Thymus (tissue), 11 donors: Measurements from ENCODE around the gene SYS1. TPM values are rescaled to one million over a fixed set of nuclear protein-coding genes. Genes with fewer than 3 reads are reported as not detected.
A peak's percentile ranks its signal among the peaks of the same experiment; 100 is the strongest.

Experiments
- DNase-seq, 9 donors: peaks; one replicate each; pipeline ENCODE4 v3.0.0-alpha.2; 2013; ENCODE audit warnings: low spot score in 9 of 9, low read depth in 6 of 9, missing footprints in 1 of 9
- H3K27ac ChIP-seq, 2 donors: one replicate each; pipeline ENCODE4 v1.5.1; 2013; ENCODE audit warnings: control low read depth in 1 of 2, low read depth in 1 of 2, low read length in 1 of 2, mild to moderate bottlenecking in 1 of 2, moderate library complexity in 1 of 2
- H3K27me3 ChIP-seq, 2 donors: one replicate each; pipeline ENCODE4 v1.5.1; 2013; ENCODE audit warnings: low read length in 1 of 2; ENCODE audit not compliant: control insufficient read depth in 2 of 2, insufficient read depth in 1 of 2
- H3K36me3 ChIP-seq, 2 donors: one replicate each; pipeline ENCODE4 v1.5.1; 2013; ENCODE audit warnings: low read length in 1 of 2, mild to moderate bottlenecking in 1 of 2, moderate library complexity in 1 of 2; ENCODE audit not compliant: control insufficient read depth in 2 of 2, insufficient read depth in 2 of 2
- H3K4me1 ChIP-seq, 2 donors: one replicate each; pipeline ENCODE4 v1.5.1; 2013; ENCODE audit warnings: low read length in 2 of 2; ENCODE audit not compliant: control insufficient read depth in 2 of 2, insufficient read depth in 2 of 2
- H3K4me3 ChIP-seq, 2 donors: one replicate each; pipeline ENCODE4 v1.5.1; 2013; ENCODE audit warnings: low read length in 2 of 2, control low read depth in 1 of 2, mild to moderate bottlenecking in 1 of 2
- H3K9me3 ChIP-seq, 2 donors: one replicate each; pipeline ENCODE4 v1.5.1; 2013; ENCODE audit warnings: low read length in 1 of 2, mild to moderate bottlenecking in 1 of 2; ENCODE audit not compliant: control insufficient read depth in 2 of 2, insufficient read depth in 1 of 2
- WGBS: extraction: QIAGEN DNeasy Blood & Tissue Kit; methylation state at CpG from one replicate; pipeline ENCODE4 v1.1.7; 2013; 5-methylcytosine and 5-hydroxymethylcytosine counted together
- polyA plus RNA-seq: library from polyadenylated mRNA; stranded (reverse); fragments of 200-250 nt; gene quantifications from one replicate; pipeline ENCODE4 v1.2.3, GENCODE V29; 2013
- total RNA-seq: library from RNA; stranded (reverse); fragments of 120-200 nt; gene quantifications from one replicate; pipeline ENCODE4 v1.2.4, GENCODE V29; 2013
- donor health status: healthy.

Gene SYS1
- total and polyA plus RNA-seq, 2 donors, result 15.2 to 19.7 TPM

DNA sequence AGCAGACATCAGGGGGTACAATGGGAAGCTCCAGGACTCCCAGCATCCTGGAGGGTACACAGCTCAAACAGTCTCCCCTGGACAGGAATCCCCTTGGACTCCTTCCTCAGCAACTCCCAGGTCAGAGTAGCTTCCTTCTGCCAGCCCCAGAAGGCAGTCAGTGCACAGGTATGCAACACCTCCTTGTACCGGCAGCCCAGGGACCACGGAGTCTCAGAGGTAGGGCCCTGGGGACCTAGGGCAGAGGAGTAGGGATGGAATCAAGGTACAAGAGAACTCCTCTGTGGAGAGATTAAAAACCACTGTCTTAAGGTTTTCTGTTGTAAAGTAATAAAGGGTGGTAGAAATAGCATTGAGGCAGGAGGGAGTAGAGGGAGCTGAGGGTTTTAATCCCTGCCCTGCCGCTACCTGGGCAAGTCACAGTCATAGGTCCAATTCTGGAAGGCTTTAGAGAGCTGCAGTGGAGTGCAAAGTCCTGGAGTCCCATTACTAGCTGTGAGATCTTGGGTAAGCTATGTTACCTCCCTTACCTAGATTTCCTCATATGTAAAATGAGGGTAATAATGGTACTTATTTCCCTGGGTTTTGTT, 7.7 kb downstream of the SYS1 start:
- no peak overlapping the region for H3K4me3 ChIP-seq
- H3K27ac ChIP-seq, result no peak overlapping the region
- peaks cover 0 to 2% of the 10 kb centered on the region in 2 donors for H3K27me3 ChIP-seq
- DNase-seq, result no peak
- WGBS, result 97% methylated on average over 3 of the region's 3 CpGs
- peaks cover 5 to 34% of the 10 kb centered on the region in 2 donors for H3K4me1 ChIP-seq
- H3K36me3 ChIP-seq, result peaks cover 18 to 23% of the 10 kb centered on the region in 2 donors
- no peaks in the 10 kb centered on the region for H3K9me3 ChIP-seq

DNA sequence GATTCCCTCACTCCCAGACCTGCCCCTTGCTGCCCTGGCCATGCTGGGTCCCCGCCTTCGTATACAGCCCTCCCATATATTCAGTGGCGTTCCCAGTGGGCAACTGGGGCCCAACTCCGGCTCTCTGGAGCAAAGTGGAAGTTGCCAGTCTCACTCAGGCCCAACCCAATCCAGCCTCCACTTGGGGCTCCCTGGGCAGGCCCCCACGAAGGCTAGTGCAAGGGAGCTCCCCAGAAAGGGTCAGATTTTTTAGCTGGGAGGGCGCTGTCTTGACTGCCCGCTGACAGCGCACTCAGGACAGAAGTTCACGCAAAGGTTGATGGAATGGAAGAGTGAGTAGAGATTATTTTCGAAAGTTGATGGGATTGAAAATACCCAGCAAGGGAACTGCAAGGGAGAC, 9.3 kb downstream of the SYS1 start:
- no peak for DNase-seq
- H3K4me1 ChIP-seq, result peaks cover 5 to 30% of the 10 kb centered on the region in 2 donors
- H3K27ac ChIP-seq, result no peak overlapping the region
- no peak overlapping the region for H3K4me3 ChIP-seq
- H3K27me3 ChIP-seq, result peaks cover 0 to 2% of the 10 kb centered on the region in 2 donors
- 98% methylated on average over 10 of the region's 10 CpGs for WGBS
- no peaks in the 10 kb centered on the region for H3K9me3 ChIP-seq
- H3K36me3 ChIP-seq, result peaks cover 5 to 10% of the 10 kb centered on the region in 2 donors

DNA sequence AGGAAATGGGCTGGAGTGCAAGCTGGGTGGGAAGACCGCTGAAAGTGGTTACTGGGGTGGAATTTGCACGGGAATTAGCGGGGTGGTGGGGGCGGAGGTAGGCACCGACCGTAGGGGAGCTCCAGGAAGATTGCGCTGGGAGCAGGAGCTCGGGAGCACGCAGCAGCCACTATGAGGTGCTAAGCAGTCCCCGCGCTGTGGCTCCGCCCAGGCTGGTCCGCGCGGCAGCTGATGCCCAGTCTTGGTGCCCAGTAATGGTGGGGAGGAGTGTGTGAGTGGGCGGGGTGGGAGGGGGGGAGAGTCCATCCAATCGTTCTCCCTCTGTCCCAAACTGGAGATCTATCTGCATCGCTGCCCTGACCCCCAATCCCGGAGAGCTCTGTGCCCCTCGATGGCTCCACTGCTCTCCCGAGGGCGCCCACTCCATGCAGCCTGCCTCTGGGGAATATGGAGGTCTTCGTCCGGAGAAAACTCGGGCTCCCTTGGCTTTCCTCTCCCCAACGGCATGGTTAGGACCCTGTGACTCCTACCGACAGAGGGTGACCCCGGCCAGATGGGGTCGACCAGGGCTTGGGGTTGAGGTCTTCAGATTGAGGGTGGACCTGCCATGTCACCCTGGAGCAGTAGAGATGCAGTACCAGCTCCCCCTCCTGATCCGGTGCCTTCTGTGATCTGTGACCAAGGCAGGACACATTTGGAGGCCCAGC, 9.8 kb downstream of the SYS1 start:
- Histone ChIP-seq H3K27me3 (peaks cover 0 to 2% of the 10 kb centered on the region in 2 donors), H3K4me3 (peak overlapping the region; percentile 47 to 49), H3K4me1 (peaks cover 5 to 25% of the 10 kb centered on the region in 2 donors), H3K27ac (peak overlapping the region; percentile 82 to 86), H3K9me3 (no peaks in the 10 kb centered on the region), H3K36me3 (peaks cover 0 to 8% of the 10 kb centered on the region in 2 donors)
- no peak for DNase-seq
- WGBS, result 53% methylated on average over 30 of the region's 30 CpGs

- peak; percentile 55 to 91 (median 78) for DNase-seq
- Histone ChIP-seq H3K27me3 (peaks cover 0 to 2% of the 10 kb centered on the region in 2 donors), H3K9me3 (no peaks in the 10 kb centered on the region), H3K27ac (peak overlapping the region; percentile 85 to 86), H3K4me3 (peak overlapping the region; percentile 47 to 49), H3K36me3 (peaks cover 0 to under 1% of the 10 kb centered on the region in 2 donors), H3K4me1 (peaks cover 5 to 19% of the 10 kb centered on the region in 2 donors)
- 4% methylated on average over 38 of the region's 38 CpGs for WGBS
Observed at GRCh38 chr20:45373353-45374100, 10.6 kb downstream of the SYS1 start.

DNA sequence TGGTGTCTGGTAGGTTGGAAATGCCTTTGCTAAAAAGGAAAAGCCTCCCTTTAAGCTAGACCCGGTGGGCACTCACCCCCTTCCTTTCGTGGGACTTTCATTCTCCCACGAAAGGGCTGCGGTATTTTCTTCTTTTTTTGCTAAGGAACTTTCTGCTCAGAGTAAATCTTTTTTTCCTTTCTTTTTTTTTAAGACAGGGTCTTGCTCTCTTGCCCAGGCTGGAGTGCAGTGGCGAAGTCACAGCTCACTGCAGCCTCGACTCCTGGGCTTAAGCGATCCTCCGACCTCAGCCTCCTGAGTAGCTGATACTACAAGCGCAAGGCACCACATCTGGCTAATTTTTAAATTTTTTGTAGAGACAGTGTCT, 11.1 kb downstream of the SYS1 start:
- H3K4me3 ChIP-seq, result peak overlapping the region; percentile 47 to 49
- H3K4me1 ChIP-seq, result peaks cover 5 to 16% of the 10 kb centered on the region in 2 donors
- H3K36me3 ChIP-seq, result no peaks in the 10 kb centered on the region
- no peak for DNase-seq
- 53% methylated on average over 9 of the region's 9 CpGs for whole genome bisulfite sequencing
- H3K9me3 ChIP-seq, result no peaks in the 10 kb centered on the region
- peak overlapping the region in 1 of 2 donors; percentile 86 for H3K27ac ChIP-seq
- H3K27me3 ChIP-seq, result peaks cover 0 to 2% of the 10 kb centered on the region in 2 donors

- Histone ChIP-seq H3K27me3 (peaks cover 0 to 2% of the 10 kb centered on the region in 2 donors), H3K36me3 (no peaks in the 10 kb centered on the region), H3K9me3 (no peaks in the 10 kb centered on the region), H3K4me1 (peaks cover 5 to 16% of the 10 kb centered on the region in 2 donors), H3K27ac (no peak overlapping the region), H3K4me3 (no peak overlapping the region)
- DNase-seq, result no peak
- WGBS, result 98% methylated on average over 14 of the region's 14 CpGs
Observed at GRCh38 chr20:45374966-45375365, 12.0 kb downstream of the SYS1 start.

GRCh38 chr20:45377269-45377668, 14.3 kb downstream of the SYS1 start:
- no peak for DNase-seq
- Histone ChIP-seq H3K27me3 (peaks cover 0 to 2% of the 10 kb centered on the region in 2 donors), H3K9me3 (no peaks in the 10 kb centered on the region), H3K4me3 (no peak overlapping the region), H3K27ac (no peak overlapping the region), H3K36me3 (no peaks in the 10 kb centered on the region), H3K4me1 (peaks cover 5 to 16% of the 10 kb centered on the region in 2 donors)
- 85% methylated on average over 11 of the region's 11 CpGs for WGBS

GRCh38 chr20:45378191-45378590, 15.2 kb downstream of the SYS1 start, which contains the start of gene TP53TG5:
Gene TP53TG5, minus strand, starts transcription at chr20:45378325. Its CDS starts 89 bp downstream, at chr20:45378236.
- H3K9me3 ChIP-seq, result no peaks in the 10 kb centered on the region
- no peak within 1 kb of the TSS for H3K27ac ChIP-seq
- no peaks in the 10 kb centered on the region for H3K27me3 ChIP-seq
- peaks cover 2 to 11% of the 10 kb centered on the region in 2 donors for H3K4me1 ChIP-seq
- 85% methylated on average over 1 of the region's 1 CpG for WGBS
- no peak within 1 kb of the TSS for H3K4me3 ChIP-seq
- no peaks in the 10 kb centered on the region for H3K36me3 ChIP-seq
- DNase-seq, result peak in 1 of 9 donors; percentile 32

DNA sequence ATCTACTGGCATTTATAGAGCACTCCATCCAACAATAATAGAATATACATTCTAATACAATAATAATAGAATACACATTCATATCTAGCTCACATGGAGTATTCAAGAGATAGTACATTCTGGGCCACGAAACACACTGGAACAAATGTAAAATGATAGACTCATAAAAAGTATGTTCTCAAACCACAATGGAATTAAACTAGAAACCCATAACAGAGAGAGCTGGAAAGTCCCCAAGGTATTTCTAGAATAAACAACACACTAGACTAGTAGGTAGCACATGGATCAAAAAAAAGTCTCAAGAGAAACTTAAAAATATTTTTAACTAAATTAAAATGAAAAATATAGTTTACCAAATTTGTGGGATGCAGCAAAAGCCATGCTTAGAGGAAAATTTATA, 24.3 kb downstream of the SYS1 start:
- H3K36me3 ChIP-seq, result no peaks in the 10 kb centered on the region
- WGBS, result 95% methylated on average over 1 of the region's 1 CpG
- no peak overlapping the region for H3K27ac ChIP-seq
- no peaks in the 10 kb centered on the region for H3K9me3 ChIP-seq
- H3K4me1 ChIP-seq, result no peaks in the 10 kb centered on the region
- no peak overlapping the region for H3K4me3 ChIP-seq
- no peaks in the 10 kb centered on the region for H3K27me3 ChIP-seq
- no peak for DNase-seq
